ENCODE data around the gene ATOH1.

Gene ATOH1

DNA sequence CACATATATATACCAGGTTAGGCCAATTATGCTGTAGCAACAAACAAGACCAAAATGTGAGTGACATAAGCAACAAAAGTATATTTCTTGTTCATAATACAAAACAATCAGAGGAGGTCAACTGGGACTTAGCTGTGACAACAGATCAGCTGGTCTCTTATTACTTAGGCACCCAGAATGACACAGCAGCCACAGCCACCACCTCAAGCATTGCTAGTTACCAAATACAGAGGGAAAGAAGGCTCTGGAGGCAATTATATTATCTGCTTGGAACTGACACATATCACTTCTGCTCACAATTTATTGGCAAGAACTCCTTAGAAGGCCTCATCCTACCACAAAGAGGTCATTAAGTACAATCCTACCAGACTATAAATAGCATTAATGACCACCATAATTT is 15.2 kb downstream of the ATOH1 start:
- no peak for TF ChIP-seq JUND (IDR thresholded peaks at IDR 0.05; ENCODE audit: low read depth)
- DNase-seq (ENCODE audit: low read depth in 1 of 2, low spot score in 1 of 2): no peak
- in situ Hi-C loops (cut with HindIII; ENCODE audit: low pct_unique_long_range_greater_than_20kb, low sequenced_read_pairs): no loop called here

DNA sequence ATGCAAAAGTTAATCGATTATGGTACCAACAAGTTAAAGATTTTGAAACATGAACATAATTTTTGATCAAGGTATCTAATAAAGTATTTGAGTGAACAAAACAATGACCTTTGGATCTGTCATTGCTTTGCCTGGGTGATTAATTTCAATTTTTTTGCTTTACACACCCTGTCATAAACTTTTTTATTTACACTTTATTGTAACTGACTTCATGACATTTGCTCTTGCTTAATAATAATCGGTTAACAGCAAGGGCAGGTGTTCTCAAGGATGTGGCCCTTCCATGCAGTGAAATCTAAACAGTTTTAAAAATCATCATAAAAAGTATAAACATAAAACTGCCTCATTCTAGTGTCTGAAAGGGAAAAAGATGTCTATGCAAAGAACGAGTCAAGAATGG is 24.1 kb downstream of the ATOH1 start:
- TF ChIP-seq JUND (IDR thresholded peaks at IDR 0.05; ENCODE audit: low read depth): no peak
- in situ Hi-C loops (cut with HindIII; ENCODE audit: low pct_unique_long_range_greater_than_20kb, low sequenced_read_pairs): no loop called here
- no peak for DNase-seq (ENCODE audit: low read depth in 1 of 2, low spot score in 1 of 2)

DNA sequence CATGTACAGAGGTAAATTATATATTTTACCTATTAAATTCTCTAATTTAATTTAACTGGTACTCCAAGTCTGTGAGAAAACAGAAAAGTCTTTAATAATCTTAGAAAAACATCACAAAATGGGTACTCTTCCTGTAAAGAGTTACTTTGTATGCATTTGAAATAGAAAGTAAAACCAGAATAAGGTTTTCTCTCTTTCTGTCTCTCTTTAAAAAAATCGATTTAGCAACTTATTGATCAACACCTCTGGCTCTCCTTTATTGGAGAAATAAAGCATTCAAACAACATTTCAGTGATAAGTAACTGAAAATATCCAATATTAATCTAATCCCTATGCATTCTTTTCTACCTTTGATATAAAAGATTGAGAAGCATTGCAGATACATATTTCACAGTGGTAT is 27.4 kb downstream of the ATOH1 start:
- no peak for DNase-seq (ENCODE audit: low read depth in 1 of 2, low spot score in 1 of 2)
- no peak for TF ChIP-seq JUND (IDR thresholded peaks at IDR 0.05; ENCODE audit: low read depth)
- in situ Hi-C loops (cut with HindIII; ENCODE audit: low pct_unique_long_range_greater_than_20kb, low sequenced_read_pairs): no loop called here

DNA sequence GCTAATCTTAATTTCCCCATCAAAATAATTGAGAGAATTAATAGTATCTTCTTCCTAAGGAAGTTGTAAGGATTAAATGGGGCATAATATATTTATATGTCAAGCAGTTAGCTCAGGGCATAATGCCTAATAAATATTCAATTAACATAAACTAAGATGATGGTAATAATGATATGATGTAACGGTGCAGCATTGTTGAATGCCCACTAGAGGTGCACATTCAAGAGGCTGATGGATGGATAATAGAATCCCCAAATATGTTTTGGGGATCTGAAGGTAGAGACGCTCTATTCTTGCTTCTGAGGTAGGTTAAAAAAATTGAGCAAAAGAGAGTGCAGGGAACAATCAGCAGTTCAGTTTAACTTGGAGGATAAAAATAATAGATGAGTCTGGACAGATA is 37.1 kb downstream of the ATOH1 start:
- no peak for DNase-seq (ENCODE audit: low read depth in 1 of 2, low spot score in 1 of 2)
- in situ Hi-C loops (cut with HindIII; ENCODE audit: low pct_unique_long_range_greater_than_20kb, low sequenced_read_pairs): no loop called here
- no peak for TF ChIP-seq JUND (IDR thresholded peaks at IDR 0.05; ENCODE audit: low read depth)

DNA sequence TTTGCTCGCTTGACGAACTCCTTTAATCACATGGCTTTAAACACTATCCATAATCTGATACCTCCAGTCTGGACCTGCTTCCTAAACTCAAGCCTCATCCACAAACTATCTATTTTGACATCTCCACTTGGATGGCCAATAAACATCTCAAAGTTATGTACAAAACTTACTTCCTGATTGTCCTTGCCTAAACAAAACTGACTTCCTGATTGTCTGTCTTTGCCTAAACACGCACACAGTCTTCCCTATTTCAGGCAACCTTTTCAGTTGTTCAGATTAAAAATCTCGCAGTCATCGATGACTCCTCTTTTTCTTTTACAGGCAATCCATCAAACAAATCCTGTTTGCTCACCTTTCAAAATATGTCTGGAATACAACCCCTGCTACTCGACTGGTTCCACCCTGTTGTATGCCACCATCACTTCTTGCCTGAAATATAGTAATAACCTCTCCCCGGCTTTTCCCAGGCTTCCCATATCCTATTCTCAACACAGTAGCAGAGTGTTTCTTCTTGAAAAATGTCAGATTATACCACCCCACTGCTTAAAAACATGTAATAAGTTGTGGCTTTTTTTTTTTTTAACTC is 39.0 kb downstream of the ATOH1 start:
- DNase-seq (ENCODE audit: low read depth in 1 of 2, low spot score in 1 of 2): peak in 1 of 2 experiments; percentile 11
- in situ Hi-C loops (cut with HindIII; ENCODE audit: low pct_unique_long_range_greater_than_20kb, low sequenced_read_pairs): no loop called here
- TF ChIP-seq JUND (IDR thresholded peaks at IDR 0.05; ENCODE audit: low read depth): no peak

DNA sequence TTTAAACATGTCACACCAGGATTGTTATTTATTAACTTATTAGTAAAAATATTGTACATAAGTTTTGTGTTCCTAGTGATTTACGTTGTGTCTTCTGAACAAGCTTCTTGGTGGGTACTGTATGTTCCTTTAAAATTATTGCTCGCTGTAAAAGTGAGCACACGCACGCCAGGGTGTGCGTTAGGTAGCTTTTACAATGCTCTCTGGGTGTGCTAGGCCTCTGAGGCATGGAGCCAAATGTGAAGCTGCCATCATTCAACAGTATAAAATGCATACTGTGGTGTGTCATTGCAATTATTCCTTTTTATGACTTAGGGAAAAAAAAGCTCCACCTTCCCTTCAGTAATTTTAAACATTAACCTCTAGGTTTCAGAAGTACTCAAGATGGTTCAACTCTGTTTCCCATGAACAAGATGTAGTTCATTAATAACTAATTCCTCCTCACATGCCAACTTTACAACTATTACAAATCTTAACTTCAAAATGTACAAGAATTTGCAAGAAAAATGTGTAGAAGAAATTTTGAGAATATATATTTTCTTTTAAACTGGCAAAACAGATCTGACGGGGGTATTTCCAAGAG is 42.4 kb downstream of the ATOH1 start:
- no peak for TF ChIP-seq JUND (IDR thresholded peaks at IDR 0.05; ENCODE audit: low read depth)
- in situ Hi-C loops (cut with HindIII; ENCODE audit: low pct_unique_long_range_greater_than_20kb, low sequenced_read_pairs): no loop called here
- no peak for DNase-seq (ENCODE audit: low read depth in 1 of 2, low spot score in 1 of 2)

DNA sequence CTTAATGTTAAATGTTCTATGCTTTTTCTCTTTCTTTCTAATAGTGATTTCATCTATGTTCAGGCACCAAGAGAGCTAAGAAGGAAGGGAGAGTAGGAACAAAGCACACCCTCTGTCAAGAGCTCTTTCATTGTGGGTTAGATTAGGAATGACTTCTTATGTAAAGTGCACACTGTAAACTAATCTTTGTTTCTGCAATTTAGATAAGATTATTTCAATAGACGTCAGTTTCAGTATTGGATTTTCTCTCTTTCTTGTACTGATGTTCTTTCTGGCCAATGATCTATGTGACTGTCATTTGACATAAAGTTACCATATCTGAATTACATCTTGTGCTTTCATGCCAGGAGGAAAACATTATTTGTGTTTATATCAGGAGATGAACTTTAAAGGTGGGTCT is 48.2 kb downstream of the ATOH1 start:
- TF ChIP-seq JUND (IDR thresholded peaks at IDR 0.05; ENCODE audit: low read depth): no peak
- in situ Hi-C loops (cut with HindIII; ENCODE audit: low pct_unique_long_range_greater_than_20kb, low sequenced_read_pairs): no loop called here
- no peak for DNase-seq (ENCODE audit: low read depth in 1 of 2, low spot score in 1 of 2)

DNA sequence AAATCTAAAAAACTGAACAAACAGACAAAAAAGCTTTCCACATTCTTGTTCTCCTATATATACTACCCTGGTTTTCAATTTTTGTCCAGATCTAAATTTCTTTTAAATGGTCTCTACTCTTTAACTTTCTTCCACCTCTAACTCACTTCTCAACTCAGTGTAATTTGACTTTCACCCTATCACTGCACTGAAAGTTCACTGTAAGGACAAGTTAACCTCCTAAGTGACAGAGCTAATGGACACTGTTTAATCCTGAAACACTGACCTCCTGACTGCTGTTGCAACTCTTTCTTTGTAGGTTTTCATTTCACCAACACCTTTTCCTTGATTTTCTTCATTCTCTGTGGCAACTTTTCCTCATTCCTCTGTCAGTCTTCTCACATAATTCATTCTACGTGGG is 50.0 kb downstream of the ATOH1 start:
- TF ChIP-seq JUND (IDR thresholded peaks at IDR 0.05; ENCODE audit: low read depth): no peak
- in situ Hi-C loops (cut with HindIII; ENCODE audit: low pct_unique_long_range_greater_than_20kb, low sequenced_read_pairs): no loop called here
- DNase-seq (ENCODE audit: low read depth in 1 of 2, low spot score in 1 of 2): no peak

DNA sequence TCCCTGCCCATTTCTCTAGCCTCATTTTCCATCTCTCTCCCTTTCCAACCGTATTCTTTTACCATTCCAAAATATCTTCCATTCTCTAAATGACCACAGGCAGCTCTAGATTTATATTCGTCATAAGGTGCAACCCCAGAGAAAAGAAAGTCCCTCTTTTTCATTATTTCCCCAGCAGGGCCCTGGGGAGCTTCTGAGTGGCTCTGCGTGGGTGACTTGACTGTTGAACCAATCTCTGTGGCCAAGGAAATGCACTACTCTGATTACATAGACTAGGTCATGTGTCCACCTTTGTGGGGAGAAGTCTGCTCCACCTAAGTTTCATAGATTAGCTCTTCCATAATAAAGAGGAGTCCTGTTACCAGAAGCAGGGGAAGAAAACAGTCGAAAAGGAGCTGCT is 51.4 kb downstream of the ATOH1 start:
- TF ChIP-seq JUND (IDR thresholded peaks at IDR 0.05; ENCODE audit: low read depth): no peak
- DNase-seq (ENCODE audit: low read depth in 1 of 2, low spot score in 1 of 2): no peak
- in situ Hi-C loops (cut with HindIII; ENCODE audit: low pct_unique_long_range_greater_than_20kb, low sequenced_read_pairs): no loop called here

Data from T47D (cell line).